SJCRH30 (cell line): Measurements from ENCODE around the gene GNG2. TPM values are rescaled to one million over a fixed set of nuclear protein-coding genes. Genes with fewer than 3 reads are reported as not detected.
A peak's percentile ranks its signal among the peaks of the same experiment; 100 is the strongest.

Experiments used
- DNase-seq, 2 experiments: peaks; one replicate each; pipeline ENCODE4 v3.0.0-alpha.2; 2015 to 2020
- H3K27ac ChIP-seq: fragments of 250-450 bp; sonication (Bioruptor Pico); 2 replicates; pipeline ENCODE4 v1.5.1; 2020; ENCODE audit warnings: mild to moderate bottlenecking, moderate library complexity
- H3K27me3 ChIP-seq: fragments of 250-450 bp; sonication (Bioruptor Pico); 2 replicates; pipeline ENCODE4 v1.5.1; 2020; ENCODE audit warnings: mild to moderate bottlenecking, moderate library complexity
- H3K36me3 ChIP-seq: fragments of 250-450 bp; sonication (Bioruptor Pico); 2 replicates; pipeline ENCODE4 v1.5.1; 2020; ENCODE audit warnings: mild to moderate bottlenecking, moderate library complexity
- H3K4me1 ChIP-seq: fragments of 250-450 bp; sonication (Bioruptor Pico); 2 replicates; pipeline ENCODE4 v1.5.1; 2020; ENCODE audit warnings: mild to moderate bottlenecking, moderate library complexity
- H3K4me3 ChIP-seq: fragments of 250-450 bp; sonication (Bioruptor Pico); 2 replicates; pipeline ENCODE4 v1.5.1; 2020; ENCODE audit warnings: mild to moderate bottlenecking, moderate library complexity
- H3K9me3 ChIP-seq: fragments of 250-450 bp; sonication (Bioruptor Pico); replicated peaks from 2 replicates; pipeline ENCODE4 v1.5.1; 2020; ENCODE audit warnings: mild to moderate bottlenecking, moderate library complexity
- total RNA-seq: library from RNA; depleted of rRNA; stranded (reverse); fragments of >200 nt; shearing (Covaris generic); gene quantifications from 2 replicates; pipeline ENCODE4 v1.2.3, GENCODE V29; 2014

GNG2 gene
- total RNA-seq, 1 experiment from 2014 or later, result 0.43 TPM

GRCh38 chr14:51929910-51930682 is 69.7 kb downstream of the GNG2 start:
- Histone ChIP-seq H3K9me3 (no peaks in the 10 kb centered on the region), H3K4me3 (no peak overlapping the region), H3K27me3 (no peaks in the 10 kb centered on the region), H3K27ac (no peak overlapping the region), H3K36me3 (no peaks in the 10 kb centered on the region), H3K4me1 (no peaks in the 10 kb centered on the region)
- DNase-seq, result no peak

DNA sequence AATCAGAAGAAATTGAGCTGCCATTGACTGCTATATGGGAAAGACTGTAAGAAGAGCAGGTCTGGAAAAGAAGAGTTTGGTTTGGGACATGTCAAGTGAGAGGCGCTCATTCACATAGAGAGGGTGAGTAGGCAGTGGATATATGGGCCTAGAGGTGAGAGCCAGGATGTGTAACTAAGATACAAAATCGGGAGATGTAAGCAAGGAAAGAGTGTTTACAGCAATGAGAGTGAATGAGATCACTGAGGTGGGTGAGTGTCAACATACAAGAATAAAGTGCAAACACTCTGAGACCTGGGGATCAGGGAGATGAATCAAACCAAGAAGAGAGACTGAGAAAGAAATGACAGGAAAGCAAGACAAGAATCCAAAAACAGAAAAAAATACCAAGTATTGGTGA is 70.9 kb downstream of the GNG2 start:
- no peak overlapping the region for H3K27ac ChIP-seq
- H3K27me3 ChIP-seq, result no peaks in the 10 kb centered on the region
- no peaks in the 10 kb centered on the region for H3K9me3 ChIP-seq
- DNase-seq, result no peak
- no peaks in the 10 kb centered on the region for H3K36me3 ChIP-seq
- H3K4me3 ChIP-seq, result no peak overlapping the region
- H3K4me1 ChIP-seq, result no peaks in the 10 kb centered on the region

- Histone ChIP-seq H3K4me3 (no peak overlapping the region), H3K36me3 (no peaks in the 10 kb centered on the region), H3K4me1 (no peaks in the 10 kb centered on the region), H3K9me3 (no peaks in the 10 kb centered on the region), H3K27ac (no peak overlapping the region), H3K27me3 (no peaks in the 10 kb centered on the region)
- no peak for DNase-seq
Measured at GRCh38 chr14:51933191-51933590, 72.8 kb downstream of the GNG2 start.

DNA sequence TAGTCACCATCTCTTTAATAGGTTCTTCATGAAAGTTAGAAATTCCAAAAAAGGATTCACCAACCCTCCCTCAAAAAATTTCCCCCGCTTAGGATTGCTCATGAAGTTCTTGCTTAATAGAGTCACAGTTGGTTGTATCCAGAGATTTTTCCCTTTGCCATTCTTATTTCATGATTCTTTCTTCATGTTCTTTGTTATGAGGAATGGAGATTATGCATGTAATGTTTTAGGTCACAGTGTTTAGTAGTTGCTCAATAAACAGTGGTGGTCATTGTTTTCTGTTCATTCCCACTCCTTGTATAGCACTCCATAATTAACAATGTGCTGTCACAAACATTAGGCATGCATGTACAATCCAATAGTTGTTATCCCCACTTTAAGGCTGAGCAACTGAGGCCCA is 77.7 kb downstream of the GNG2 start:
- H3K36me3 ChIP-seq, result no peaks in the 10 kb centered on the region
- DNase-seq, result no peak

GRCh38 chr14:51938821-51939220 is 78.4 kb downstream of the GNG2 start:
- DNase-seq, result peak in 1 of 2 experiments; percentile 1
- H3K27me3 ChIP-seq, result no peaks in the 10 kb centered on the region
- H3K9me3 ChIP-seq, result no peaks in the 10 kb centered on the region
- peak overlapping the region; percentile 48 for H3K4me3 ChIP-seq
- H3K4me1 ChIP-seq, result no peaks in the 10 kb centered on the region
- H3K36me3 ChIP-seq, result no peaks in the 10 kb centered on the region
- H3K27ac ChIP-seq, result no peak overlapping the region

More for the DNA sequence above, 77.7 kb downstream of the GNG2 start:
- Histone ChIP-seq H3K4me1 (no peaks in the 10 kb centered on the region), H3K27me3 (no peaks in the 10 kb centered on the region), H3K9me3 (no peaks in the 10 kb centered on the region), H3K4me3 (no peak overlapping the region), H3K27ac (no peak overlapping the region)

- no peaks in the 10 kb centered on the region for H3K27me3 ChIP-seq
- H3K27ac ChIP-seq, result no peak overlapping the region
- H3K36me3 ChIP-seq, result no peaks in the 10 kb centered on the region
- DNase-seq, result peak; percentile 33 to 62
- peak overlapping the region; percentile 48 for H3K4me3 ChIP-seq
- no peaks in the 10 kb centered on the region for H3K4me1 ChIP-seq
- no peaks in the 10 kb centered on the region for H3K9me3 ChIP-seq
Measured at GRCh38 chr14:51939226-51939625, 78.8 kb downstream of the GNG2 start.

- Histone ChIP-seq H3K27me3 (0 out of 2 replicates have a peak, but pooled peaks cover 2% of the 10 kb centered on the region), H3K4me1 (no peaks in the 10 kb centered on the region), H3K4me3 (peak overlapping the region; percentile 48), H3K27ac (no peak overlapping the region), H3K36me3 (no peaks in the 10 kb centered on the region), H3K9me3 (no peaks in the 10 kb centered on the region)
- DNase-seq, result peak in 1 of 2 experiments; percentile 30
Measured at GRCh38 chr14:51939755-51940301, 79.4 kb downstream of the GNG2 start.

DNA sequence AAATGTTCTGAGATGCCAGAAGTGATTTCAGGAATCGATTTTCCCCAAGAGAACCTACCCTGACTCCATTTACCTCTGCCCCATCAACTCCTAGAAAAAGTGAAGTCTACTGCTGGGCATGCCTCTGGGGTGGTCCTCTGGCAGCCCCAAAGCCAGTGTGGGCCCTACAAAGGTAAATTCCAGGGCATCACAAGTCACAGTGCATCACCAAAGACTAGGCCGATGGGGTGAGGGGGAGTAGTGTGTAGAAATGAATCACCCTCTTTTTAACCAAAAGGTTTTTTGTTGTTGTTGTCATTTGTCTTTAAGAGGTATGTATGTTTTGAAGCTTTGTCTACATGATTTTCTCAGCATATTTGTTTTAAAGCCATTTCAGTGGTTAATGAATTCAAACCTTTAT is 82.6 kb downstream of the GNG2 start:
- H3K4me3 ChIP-seq, result no peak overlapping the region
- H3K27ac ChIP-seq, result no peak overlapping the region
- 0 out of 2 replicates have a peak, but pooled peaks cover 2% of the 10 kb centered on the region for H3K27me3 ChIP-seq
- no peaks in the 10 kb centered on the region for H3K36me3 ChIP-seq
- H3K4me1 ChIP-seq, result no peaks in the 10 kb centered on the region
- DNase-seq, result no peak
- H3K9me3 ChIP-seq, result no peaks in the 10 kb centered on the region

DNA sequence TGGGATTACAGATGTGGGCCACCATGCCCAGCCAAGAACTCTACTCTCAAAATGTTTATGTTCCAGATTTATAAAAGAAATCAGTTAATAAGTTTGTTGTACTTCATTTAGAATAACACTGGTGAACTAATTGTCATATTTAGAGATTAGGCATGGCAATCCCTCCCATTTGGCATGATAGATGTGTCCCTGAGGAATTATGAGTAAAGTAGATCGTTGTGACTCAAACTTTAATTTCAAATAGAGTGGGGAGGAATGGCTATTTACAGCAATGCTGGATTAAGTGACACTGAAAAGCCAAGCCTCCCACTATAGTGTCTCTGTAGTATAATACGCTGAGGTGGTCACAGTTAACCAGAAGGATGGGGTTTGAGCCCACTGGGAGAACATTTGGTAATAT is 89.6 kb downstream of the GNG2 start:
- Histone ChIP-seq H3K4me1 (no peaks in the 10 kb centered on the region), H3K4me3 (no peak overlapping the region), H3K9me3 (no peaks in the 10 kb centered on the region), H3K36me3 (no peaks in the 10 kb centered on the region), H3K27ac (no peak overlapping the region), H3K27me3 (no peaks in the 10 kb centered on the region)
- DNase-seq, result no peak

DNA sequence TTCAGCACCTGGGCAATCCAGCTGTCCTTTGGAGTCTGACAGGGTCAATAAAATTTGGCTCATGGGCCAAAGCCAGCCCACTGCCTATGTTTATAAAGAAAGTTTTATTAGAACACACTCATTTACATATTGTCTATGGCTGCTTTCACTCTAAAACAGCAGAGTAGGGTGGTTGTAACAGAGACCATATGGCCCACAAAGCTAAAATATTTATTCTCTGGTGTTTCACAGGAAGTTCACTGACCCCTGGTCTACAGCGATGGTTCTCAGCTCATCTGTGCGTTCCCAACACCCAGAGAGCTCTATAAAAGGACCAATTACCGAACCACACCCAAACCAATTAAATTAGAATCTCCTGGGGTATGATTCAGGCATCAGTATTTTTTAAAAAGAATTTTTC is 91.2 kb downstream of the GNG2 start:
- H3K4me3 ChIP-seq, result no peak overlapping the region
- no peaks in the 10 kb centered on the region for H3K9me3 ChIP-seq
- no peaks in the 10 kb centered on the region; the same call in 1 of the 2 replicates for H3K27me3 ChIP-seq
- H3K36me3 ChIP-seq, result no peaks in the 10 kb centered on the region
- no peaks in the 10 kb centered on the region for H3K4me1 ChIP-seq
- H3K27ac ChIP-seq, result no peak overlapping the region
- no peak for DNase-seq

GRCh38 chr14:51954031-51954430 is 93.6 kb downstream of the GNG2 start:
- DNase-seq, result no peak
- Histone ChIP-seq H3K4me3 (no peak overlapping the region), H3K9me3 (no peaks in the 10 kb centered on the region), H3K27ac (no peak overlapping the region), H3K27me3 (no peaks in the 10 kb centered on the region; the same call in 1 of the 2 replicates), H3K36me3 (no peaks in the 10 kb centered on the region), H3K4me1 (no peaks in the 10 kb centered on the region)

GRCh38 chr14:51954657-51955056 is 94.2 kb downstream of the GNG2 start:
- Histone ChIP-seq H3K27me3 (no peaks in the 10 kb centered on the region; the same call in 1 of the 2 replicates), H3K9me3 (no peaks in the 10 kb centered on the region), H3K4me3 (no peak overlapping the region), H3K36me3 (no peaks in the 10 kb centered on the region), H3K4me1 (no peaks in the 10 kb centered on the region), H3K27ac (no peak overlapping the region)
- DNase-seq, result no peak

- Histone ChIP-seq H3K4me3 (no peak overlapping the region), H3K36me3 (no peaks in the 10 kb centered on the region), H3K27me3 (no peaks in the 10 kb centered on the region; the same call in 1 of the 2 replicates), H3K27ac (no peak overlapping the region), H3K9me3 (no peaks in the 10 kb centered on the region), H3K4me1 (no peaks in the 10 kb centered on the region)
- no peak for DNase-seq
Measured at GRCh38 chr14:51957950-51958349, 97.5 kb downstream of the GNG2 start.

DNA sequence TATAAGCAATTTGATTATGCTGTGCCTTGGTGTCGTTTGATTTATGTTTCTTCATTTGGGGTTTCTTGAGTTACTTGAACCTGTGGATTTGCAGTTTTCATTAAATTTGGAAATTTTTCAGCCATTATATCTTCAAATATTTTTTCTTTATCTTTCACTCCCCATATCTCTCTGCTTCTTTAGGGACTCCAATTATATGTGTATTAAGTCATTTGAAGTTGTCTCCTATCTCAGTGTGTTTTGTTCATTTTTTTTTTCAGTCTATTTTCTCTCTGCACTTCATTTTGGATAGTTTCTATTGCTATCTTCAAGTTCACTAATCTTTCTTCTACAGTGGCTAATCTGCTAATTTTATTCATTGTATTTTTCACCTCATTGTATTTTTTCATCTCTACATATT is 99.5 kb downstream of the GNG2 start:
- no peak for DNase-seq
- no peak overlapping the region for H3K27ac ChIP-seq
- H3K4me1 ChIP-seq, result no peaks in the 10 kb centered on the region
- H3K9me3 ChIP-seq, result no peaks in the 10 kb centered on the region
- no peaks in the 10 kb centered on the region for H3K36me3 ChIP-seq
- H3K4me3 ChIP-seq, result no peak overlapping the region
- H3K27me3 ChIP-seq, result no peaks in the 10 kb centered on the region; the same call in 1 of the 2 replicates

- Histone ChIP-seq H3K4me1 (no peaks in the 10 kb centered on the region), H3K27me3 (no peaks in the 10 kb centered on the region; the same call in 1 of the 2 replicates), H3K9me3 (no peaks in the 10 kb centered on the region), H3K4me3 (no peak overlapping the region), H3K27ac (no peak overlapping the region), H3K36me3 (no peaks in the 10 kb centered on the region)
- DNase-seq, result no peak
Measured at GRCh38 chr14:51960866-51961265, 100.5 kb downstream of the GNG2 start.

GRCh38 chr14:51962711-51963110 is 102.3 kb downstream of the GNG2 start:
- H3K9me3 ChIP-seq, result no peaks in the 10 kb centered on the region
- no peaks in the 10 kb centered on the region for H3K36me3 ChIP-seq
- H3K27me3 ChIP-seq, result no peaks in the 10 kb centered on the region
- no peak for DNase-seq
- H3K4me3 ChIP-seq, result no peak overlapping the region
- H3K27ac ChIP-seq, result no peak overlapping the region
- no peaks in the 10 kb centered on the region for H3K4me1 ChIP-seq
